ENCODE data around the gene RELB. TPM values are rescaled to one million over a fixed set of nuclear protein-coding genes. Genes with fewer than 3 reads are reported as not detected.
A peak's percentile ranks its signal among the peaks of the same experiment; 100 is the strongest.

The RELB gene
- total and polyA plus RNA-seq, 3 donors from 2014 or later = 9.1 to 10.1 (median 9.7) TPM

DNA sequence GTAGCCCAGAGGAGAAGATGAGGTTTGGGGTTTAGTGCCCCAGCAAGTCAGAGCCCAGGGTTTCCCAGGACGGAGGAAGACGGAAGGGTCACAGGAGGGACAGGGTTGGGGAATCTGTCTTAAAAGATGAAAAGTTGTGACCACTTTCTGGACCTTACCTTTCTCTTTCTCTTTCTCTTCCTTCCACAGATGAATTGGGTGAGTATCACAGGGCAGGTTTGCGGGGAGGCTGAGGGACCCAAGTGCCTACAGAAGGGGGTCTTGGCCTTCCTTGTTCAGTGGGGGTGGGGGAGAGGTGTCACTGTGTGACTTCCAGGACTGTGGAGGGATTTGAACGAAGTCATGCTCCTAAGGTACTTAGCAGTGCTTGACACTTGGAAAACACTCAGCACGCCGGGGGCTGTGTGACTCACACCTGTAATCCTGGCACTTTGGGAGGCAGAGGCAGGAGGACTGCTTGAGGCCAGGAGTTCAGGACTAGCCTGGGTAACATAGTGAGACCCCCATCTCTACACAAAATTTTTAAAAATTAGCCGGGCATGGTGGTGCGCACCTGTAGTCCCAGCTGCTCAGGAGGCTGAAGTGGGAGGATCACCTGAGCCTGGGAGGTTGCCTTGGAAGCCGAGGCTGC lies 8.5 kb downstream of the RELB start:
- 85 to 93% methylated on average over 9 of the region's 9 CpGs for WGBS, 2 donors
- Histone ChIP-seq H3K9me3 (no peaks in the 10 kb centered on the region), H3K27me3 (no peaks in the 10 kb centered on the region), H3K4me3 (no peak overlapping the region), H3K36me3 (ENCODE audit: low read depth, missing control alignments) (no peaks in the 10 kb centered on the region), H3K4me1 (no peaks in the 10 kb centered on the region), H3K27ac (no peak overlapping the region)
- intact Hi-C loops (cut with DNase I; ENCODE audit: low total_unique reads) = no loop called here
- TF ChIP-seq, protein P1, sequence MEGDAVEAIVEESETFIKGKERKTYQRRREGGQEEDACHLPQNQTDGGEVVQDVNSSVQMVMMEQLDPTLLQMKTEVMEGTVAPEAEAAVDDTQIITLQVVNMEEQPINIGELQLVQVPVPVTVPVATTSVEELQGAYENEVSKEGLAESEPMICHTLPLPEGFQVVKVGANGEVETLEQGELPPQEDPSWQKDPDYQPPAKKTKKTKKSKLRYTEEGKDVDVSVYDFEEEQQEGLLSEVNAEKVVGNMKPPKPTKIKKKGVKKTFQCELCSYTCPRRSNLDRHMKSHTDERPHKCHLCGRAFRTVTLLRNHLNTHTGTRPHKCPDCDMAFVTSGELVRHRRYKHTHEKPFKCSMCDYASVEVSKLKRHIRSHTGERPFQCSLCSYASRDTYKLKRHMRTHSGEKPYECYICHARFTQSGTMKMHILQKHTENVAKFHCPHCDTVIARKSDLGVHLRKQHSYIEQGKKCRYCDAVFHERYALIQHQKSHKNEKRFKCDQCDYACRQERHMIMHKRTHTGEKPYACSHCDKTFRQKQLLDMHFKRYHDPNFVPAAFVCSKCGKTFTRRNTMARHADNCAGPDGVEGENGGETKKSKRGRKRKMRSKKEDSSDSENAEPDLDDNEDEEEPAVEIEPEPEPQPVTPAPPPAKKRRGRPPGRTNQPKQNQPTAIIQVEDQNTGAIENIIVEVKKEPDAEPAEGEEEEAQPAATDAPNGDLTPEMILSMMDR (IDR thresholded peaks at IDR 0.05) = no peak
- DNase-seq = no peak

DNA sequence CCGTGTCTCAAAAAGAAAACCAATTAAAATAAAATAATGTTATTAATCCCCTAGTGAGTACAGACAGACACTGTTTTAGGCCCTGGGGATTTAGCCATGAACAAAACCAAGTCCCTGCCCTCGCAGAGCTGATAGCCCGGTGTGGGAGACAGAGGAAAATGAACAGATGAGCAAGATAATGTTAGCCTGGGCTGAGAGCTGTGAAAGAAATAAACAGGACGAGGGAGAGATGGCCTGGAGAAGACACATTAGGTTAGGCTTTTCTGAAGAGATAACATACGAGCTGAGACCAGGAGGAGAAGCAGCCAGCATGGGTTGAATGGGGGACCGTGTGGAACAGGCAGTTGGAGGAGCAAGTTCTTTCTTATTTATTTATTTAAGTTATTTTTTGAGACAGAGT lies 9.0 kb downstream of the RELB start:
- WGBS, 2 donors = 44 to 47% methylated on average over 5 to 6 of the region's 6 CpGs
- Histone ChIP-seq H3K9me3 (no peaks in the 10 kb centered on the region), H3K27ac (no peak overlapping the region), H3K4me1 (no peaks in the 10 kb centered on the region), H3K4me3 (no peak overlapping the region), H3K27me3 (no peaks in the 10 kb centered on the region), H3K36me3 (ENCODE audit: low read depth, missing control alignments) (no peaks in the 10 kb centered on the region)
- intact Hi-C loops (cut with DNase I; ENCODE audit: low total_unique reads) = no loop called here
- TF ChIP-seq, protein P1 (IDR thresholded peaks at IDR 0.05) = no peak
- no peak for TF ChIP-seq POLR2A (IDR thresholded peaks at IDR 0.05)
- DNase-seq = no peak

DNA sequence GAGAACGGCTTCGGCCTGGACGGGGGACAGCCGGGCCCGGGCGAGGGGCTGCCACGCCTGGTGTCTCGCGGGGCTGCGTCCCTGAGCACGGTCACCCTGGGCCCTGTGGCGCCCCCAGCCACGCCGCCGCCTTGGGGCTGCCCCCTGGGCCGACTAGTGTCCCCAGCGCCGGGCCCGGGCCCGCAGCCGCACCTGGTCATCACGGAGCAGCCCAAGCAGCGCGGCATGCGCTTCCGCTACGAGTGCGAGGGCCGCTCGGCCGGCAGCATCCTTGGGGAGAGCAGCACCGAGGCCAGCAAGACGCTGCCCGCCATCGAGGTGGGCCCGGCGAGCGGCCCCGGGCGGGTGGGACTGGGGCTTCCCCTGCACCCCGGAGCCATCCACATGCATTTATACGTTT lies 10.7 kb downstream of the RELB start:
- Histone ChIP-seq H3K36me3 (ENCODE audit: low read depth, missing control alignments) (no peaks in the 10 kb centered on the region), H3K9me3 (no peaks in the 10 kb centered on the region), H3K27me3 (no peaks in the 10 kb centered on the region), H3K27ac (no peak overlapping the region), H3K4me1 (no peaks in the 10 kb centered on the region), H3K4me3 (peak overlapping the region; percentile 3 to 20)
- intact Hi-C loops (cut with DNase I; ENCODE audit: low total_unique reads) = no loop called here
- no peak for DNase-seq
- no peak for TF ChIP-seq POLR2A (IDR thresholded peaks at IDR 0.05)
- WGBS, 2 donors = 60 to 77% methylated on average over 15 to 30 of the region's 42 CpGs

DNA sequence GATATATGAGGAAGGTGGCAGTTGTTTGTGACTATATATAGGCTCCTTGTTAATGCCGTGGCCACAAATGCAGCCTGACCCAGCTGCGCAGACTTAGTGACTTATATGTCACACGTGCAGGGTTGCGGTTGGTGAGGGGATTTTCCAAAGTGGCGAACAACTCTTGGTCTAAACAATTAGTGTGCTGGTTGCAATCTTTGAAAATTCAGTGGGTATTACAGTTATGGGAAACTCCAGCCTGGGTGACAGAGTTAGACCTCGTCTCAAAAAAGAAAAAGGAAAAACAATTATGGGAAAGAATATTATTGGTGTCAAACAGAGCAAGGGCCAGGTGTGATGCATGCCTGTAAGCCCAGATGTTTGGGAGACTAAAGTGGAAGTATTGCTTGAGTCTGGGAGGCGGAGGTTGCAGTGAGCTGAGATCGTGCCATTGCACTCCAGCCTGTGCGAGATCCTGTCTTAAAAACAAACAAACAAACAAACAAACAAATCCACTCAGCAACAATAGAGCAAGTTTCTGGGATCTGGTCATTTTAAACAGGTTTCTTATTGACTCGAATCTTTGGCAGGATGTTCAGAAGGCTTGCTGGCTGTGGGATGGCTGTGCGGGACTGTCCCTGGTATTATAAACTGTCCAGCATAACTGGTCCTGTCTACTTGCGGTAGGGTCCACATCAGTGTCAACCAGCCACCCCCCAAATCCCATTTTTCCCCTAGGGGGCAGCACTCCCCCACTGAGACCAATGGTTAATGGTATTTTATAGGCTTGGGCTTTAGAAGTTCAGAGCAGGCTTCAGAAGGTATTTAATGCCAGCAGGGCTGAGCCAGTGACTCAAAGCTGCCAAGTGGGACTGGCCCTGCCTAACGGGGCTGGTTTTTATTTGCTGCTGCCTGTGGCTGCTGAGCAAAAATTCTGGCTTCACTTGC lies 15.4 kb downstream of the RELB start:
- Histone ChIP-seq H3K4me1 (no peaks in the 10 kb centered on the region), H3K27me3 (no peaks in the 10 kb centered on the region), H3K27ac (no peak overlapping the region), H3K36me3 (ENCODE audit: low read depth, missing control alignments) (no peaks in the 10 kb centered on the region), H3K4me3 (no peak overlapping the region), H3K9me3 (no peaks in the 10 kb centered on the region)
- intact Hi-C loops (cut with DNase I; ENCODE audit: low total_unique reads) = no loop called here
- TF ChIP-seq, protein P1 (IDR thresholded peaks at IDR 0.05) = peak; percentile 30 to 65 (median 35)
- no peak for TF ChIP-seq POLR2A (IDR thresholded peaks at IDR 0.05)
- peak; percentile 55 for DNase-seq
- 72 to 74% methylated on average over 13 of the region's 13 CpGs for WGBS, 2 donors

DNA sequence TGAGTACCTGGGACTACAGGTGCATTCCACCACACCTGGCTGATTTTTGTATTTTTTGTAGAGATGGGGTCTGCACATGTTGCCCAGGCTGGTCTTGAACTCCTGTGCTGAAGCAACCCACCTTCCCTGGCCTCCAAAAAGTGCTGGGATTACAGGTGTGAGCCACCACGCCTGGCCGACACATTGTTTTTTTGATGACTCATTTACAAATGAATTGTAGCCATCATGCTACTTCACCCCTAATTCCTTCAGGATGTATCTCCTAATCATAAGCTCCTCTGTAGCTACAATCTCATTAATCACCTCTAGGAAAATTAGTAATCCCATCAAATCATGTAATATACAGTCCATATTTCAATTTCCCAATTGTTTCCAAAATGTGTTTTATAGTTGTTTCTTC lies 17.9 kb downstream of the RELB start:
- Histone ChIP-seq H3K9me3 (no peaks in the 10 kb centered on the region), H3K27ac (no peak overlapping the region), H3K27me3 (no peaks in the 10 kb centered on the region), H3K4me1 (no peaks in the 10 kb centered on the region), H3K36me3 (ENCODE audit: low read depth, missing control alignments) (no peaks in the 10 kb centered on the region), H3K4me3 (no peak overlapping the region)
- intact Hi-C loops (cut with DNase I; ENCODE audit: low total_unique reads) = no loop called here
- TF ChIP-seq, protein P1 (IDR thresholded peaks at IDR 0.05) = no peak
- no peak for TF ChIP-seq POLR2A (IDR thresholded peaks at IDR 0.05)
- 85 to 95% methylated on average over 2 of the region's 2 CpGs for WGBS, 2 donors
- DNase-seq = no peak
